Measurements from ENCODE around the gene ARHGAP21.

The ARHGAP21 gene

DNA sequence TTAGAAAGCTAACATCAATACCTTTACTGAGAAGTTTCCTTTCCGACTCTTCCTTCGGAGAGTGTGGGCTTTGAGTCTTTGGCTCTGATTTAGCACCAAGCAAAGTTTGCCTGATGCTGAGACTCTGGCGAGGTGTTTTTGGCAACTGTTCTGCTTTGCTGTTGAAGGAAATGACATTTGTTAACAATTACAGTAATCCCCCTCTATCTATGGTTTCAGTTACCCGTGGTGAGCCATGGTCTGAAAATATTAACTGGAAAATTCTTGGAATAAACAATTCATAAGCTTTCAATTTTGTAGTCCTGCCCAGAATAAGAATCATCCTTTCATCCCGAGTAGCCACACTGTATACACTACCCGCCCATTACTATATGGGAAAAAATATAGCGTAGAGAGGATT lies 126.3 kb downstream of the ARHGAP21 start:
- in situ Hi-C loops (cut with HindIII; ENCODE audit: low sequenced_read_pairs): no loop called here
- no peak for DNase-seq (ENCODE audit: low read depth, low spot score)
- TF ChIP-seq, protein P1, sequence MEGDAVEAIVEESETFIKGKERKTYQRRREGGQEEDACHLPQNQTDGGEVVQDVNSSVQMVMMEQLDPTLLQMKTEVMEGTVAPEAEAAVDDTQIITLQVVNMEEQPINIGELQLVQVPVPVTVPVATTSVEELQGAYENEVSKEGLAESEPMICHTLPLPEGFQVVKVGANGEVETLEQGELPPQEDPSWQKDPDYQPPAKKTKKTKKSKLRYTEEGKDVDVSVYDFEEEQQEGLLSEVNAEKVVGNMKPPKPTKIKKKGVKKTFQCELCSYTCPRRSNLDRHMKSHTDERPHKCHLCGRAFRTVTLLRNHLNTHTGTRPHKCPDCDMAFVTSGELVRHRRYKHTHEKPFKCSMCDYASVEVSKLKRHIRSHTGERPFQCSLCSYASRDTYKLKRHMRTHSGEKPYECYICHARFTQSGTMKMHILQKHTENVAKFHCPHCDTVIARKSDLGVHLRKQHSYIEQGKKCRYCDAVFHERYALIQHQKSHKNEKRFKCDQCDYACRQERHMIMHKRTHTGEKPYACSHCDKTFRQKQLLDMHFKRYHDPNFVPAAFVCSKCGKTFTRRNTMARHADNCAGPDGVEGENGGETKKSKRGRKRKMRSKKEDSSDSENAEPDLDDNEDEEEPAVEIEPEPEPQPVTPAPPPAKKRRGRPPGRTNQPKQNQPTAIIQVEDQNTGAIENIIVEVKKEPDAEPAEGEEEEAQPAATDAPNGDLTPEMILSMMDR (IDR thresholded peaks at IDR 0.05; ENCODE audit: low read depth, low read length): no peak

DNA sequence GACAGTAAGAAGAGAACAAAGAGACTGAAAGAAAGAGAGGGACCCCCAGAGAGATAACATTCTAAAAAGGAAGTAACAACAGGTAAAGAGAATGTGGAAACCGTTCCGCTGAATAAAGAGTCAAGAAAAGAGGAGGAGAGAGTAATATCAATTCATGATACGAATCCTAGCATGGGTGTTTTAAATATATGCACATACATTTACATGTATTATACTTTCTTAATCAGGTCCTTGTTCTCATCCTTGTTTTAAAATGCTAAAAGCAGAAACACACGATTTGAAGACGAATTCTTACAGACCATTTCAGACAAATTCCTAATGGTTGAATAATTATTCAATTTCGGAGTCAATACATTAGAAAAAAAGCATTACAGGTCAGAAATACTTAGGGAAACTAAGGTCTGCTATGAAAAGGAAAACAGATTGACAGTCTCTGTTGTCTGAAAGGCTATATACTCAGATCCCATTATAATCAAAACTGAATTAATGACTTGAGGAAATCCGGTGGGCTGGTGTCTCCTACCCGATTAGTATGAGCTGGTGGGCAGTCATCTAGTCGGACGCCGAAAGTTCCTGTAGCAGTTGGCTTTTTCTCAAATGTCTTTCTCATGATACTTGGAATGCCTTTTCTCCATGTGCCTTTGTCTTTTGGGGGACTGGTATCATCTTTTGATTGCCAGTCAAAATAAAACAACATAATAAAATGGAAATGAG lies 127.3 kb downstream of the ARHGAP21 start:
- DNase-seq (ENCODE audit: low read depth, low spot score): no peak
- TF ChIP-seq, protein P1 (IDR thresholded peaks at IDR 0.05; ENCODE audit: low read depth, low read length): no peak
- no peak overlapping the region for H3K4me3 ChIP-seq (ENCODE audit: low read depth, low read length)
- in situ Hi-C loops (cut with HindIII; ENCODE audit: low sequenced_read_pairs): no loop called here

More for the DNA sequence above, 126.3 kb downstream of the ARHGAP21 start:
- H3K4me3 ChIP-seq (ENCODE audit: low read depth, low read length): no peak overlapping the region

DNA sequence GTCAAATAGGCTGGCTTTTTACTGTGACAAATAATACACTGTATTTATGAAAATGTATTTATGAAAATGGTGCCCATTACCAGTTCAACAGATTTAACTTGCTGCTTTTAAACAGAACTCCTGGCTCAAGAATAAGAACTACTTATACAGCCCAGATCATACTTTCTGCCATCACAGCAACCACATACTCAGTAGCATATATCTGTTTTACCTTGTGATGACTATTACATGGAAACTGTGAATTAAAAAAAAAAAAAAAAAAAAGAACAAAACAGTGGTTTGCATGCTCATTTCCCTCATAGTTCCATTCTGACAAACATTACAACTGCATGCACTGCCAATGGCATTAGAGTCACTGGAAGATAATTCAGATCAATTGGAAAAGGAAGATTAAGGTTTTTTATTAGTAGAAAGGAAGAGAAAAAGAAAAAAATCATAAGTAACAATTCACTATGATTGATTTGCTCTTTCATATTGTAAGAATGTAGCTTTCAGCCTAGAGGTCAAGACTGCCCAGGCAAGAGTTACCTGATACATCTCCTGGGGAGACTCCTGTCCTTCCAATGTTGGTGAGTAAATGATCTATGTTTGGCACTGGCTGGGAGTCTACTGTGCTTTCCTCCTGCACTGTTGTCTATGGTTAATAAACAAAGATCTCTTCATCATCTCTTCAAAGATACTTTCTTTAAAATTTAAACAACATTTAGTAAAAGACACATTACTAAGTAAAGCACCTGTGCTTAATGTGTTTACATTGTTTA lies 132.8 kb downstream of the ARHGAP21 start:
- DNase-seq (ENCODE audit: low read depth, low spot score): no peak
- H3K4me3 ChIP-seq (ENCODE audit: low read depth, low read length): no peak overlapping the region
- TF ChIP-seq, protein P1 (IDR thresholded peaks at IDR 0.05; ENCODE audit: low read depth, low read length): no peak
- in situ Hi-C loops (cut with HindIII; ENCODE audit: low sequenced_read_pairs): no loop called here

DNA sequence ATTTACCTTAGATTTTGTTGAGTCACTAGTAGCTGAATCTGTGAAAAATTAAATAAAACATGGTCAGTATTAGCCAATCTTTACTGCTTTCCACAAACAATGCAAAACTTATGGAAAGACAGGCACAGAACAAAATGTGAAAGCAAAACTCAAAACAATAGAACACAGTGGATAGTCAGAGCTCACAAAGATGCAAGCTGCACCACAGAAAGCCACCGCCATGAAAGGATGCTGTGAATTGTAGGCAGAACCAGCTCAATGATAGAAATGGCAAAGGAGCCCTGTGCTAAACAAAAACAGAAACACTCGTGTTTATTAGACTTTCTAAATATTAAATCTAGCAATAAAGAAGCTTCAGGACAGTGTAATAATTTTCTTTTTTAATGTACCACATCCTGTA lies 134.4 kb downstream of the ARHGAP21 start:
- no peak for DNase-seq (ENCODE audit: low read depth, low spot score)
- in situ Hi-C loops (cut with HindIII; ENCODE audit: low sequenced_read_pairs): no loop called here
- TF ChIP-seq, protein P1 (IDR thresholded peaks at IDR 0.05; ENCODE audit: low read depth, low read length): no peak
- no peak overlapping the region for H3K4me3 ChIP-seq (ENCODE audit: low read depth, low read length)

DNA sequence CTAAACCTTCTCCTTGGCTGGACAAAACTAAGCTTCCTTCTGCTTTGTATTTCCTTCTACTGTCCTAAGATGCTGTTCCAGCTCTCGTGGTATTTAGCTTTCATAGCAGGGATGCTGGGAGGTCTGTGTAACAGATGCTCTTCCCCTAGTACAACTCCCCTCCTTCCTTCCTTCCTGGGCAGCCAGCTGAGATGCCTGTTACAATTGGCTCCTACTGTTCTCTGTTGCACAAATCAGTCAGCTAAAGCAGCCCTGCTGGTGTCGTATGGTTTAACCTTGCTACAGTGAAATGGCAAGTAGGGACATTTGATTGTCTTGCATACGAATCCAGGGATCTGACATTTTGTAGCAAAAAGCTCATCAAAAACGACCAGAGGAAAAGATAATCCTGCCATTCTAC lies 143.8 kb downstream of the ARHGAP21 start:
- no peak for DNase-seq (ENCODE audit: low read depth, low spot score)
- TF ChIP-seq, protein P1 (IDR thresholded peaks at IDR 0.05; ENCODE audit: low read depth, low read length): no peak
- no peak overlapping the region for H3K4me3 ChIP-seq (ENCODE audit: low read depth, low read length)
- in situ Hi-C loops (cut with HindIII; ENCODE audit: low sequenced_read_pairs): no loop called here

DNA sequence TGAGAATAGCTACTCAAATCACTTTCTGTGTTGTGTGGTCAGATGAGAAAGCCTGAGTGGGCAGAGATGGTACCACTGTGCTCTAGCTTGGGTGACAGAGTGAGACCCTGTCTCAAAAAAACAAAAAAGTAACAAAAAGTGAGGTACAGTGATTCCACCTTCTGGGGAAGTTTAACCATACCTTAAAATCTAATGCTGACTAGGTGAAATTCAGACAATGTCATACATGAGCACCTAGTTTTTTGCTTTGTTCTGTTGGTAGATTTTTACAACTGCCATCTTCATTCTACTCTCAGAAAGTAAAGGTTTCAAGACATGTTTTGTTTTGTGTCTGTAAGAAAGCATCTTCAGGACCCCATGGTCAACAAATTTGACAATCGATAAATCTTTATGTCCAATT lies 144.2 kb downstream of the ARHGAP21 start:
- no peak for DNase-seq (ENCODE audit: low read depth, low spot score)
- H3K4me3 ChIP-seq (ENCODE audit: low read depth, low read length): no peak overlapping the region
- TF ChIP-seq, protein P1 (IDR thresholded peaks at IDR 0.05; ENCODE audit: low read depth, low read length): no peak
- in situ Hi-C loops (cut with HindIII; ENCODE audit: low sequenced_read_pairs): no loop called here

All from astrocyte of the spinal cord (primary cell).